ENCODE results near the gene RRAS. TPM values are rescaled to one million over a fixed set of nuclear protein-coding genes. Genes with fewer than 3 reads are reported as not detected.

The RRAS gene
- total RNA-seq, 6 donors from 2014 or later: 81.7 to 160 (median 107) TPM

DNA sequence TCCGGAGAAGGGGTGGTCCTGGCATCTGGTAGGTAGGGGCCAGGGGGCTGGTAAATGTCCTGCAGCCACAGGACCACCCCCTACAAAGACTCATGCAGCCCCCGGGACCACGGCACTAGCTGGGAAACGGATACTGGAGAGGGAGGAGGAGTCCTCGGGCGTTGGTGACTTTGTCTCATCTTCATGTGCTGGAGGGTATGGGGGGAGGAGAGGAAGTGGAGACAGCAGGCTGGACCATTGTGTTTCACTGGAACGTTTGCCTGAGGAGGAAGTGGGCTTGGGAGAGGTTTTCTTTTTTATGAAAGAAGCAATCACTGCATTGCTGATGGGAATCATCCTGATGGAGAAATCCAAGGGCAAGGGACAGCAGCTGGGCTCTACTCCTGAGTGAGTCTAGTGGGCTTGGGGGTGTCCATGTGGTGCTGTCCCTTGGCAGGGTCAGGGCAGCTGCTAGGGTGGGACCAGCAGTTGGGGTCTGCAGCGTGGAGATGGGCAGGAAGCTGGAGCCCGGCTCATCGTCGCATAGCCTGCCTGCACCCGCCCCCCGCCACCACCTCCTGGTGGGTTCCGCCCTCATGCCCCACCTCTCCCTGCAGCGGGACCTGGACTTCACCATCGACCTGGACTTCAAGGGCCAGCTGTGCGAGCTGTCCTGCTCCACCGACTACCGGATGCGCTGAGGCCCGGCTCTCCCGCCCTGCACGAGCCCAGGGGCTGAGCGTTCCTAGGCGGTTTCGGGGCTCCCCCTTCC, 47.8 kb upstream of the RRAS start:
- Histone ChIP-seq H3K4me1 (peaks cover 32 to 53% (median 43%) of the 10 kb centered on the region in 4 donors), H3K36me3 (peaks cover 0 to 44% (median 37%) of the 10 kb centered on the region in 4 donors), H3K27ac (peak overlapping the region; percentile 60 to 80 (median 77)), H3K4me3 (peak overlapping the region in 3 of 4 donors; percentile 44 to 55 (median 51)), H3K27me3 (peaks cover 0 to 12% (median 1%) of the 10 kb centered on the region in 4 donors), H3K9me3 (no peaks in the 10 kb centered on the region)
- TF ChIP-seq POLR2AphosphoS5 (IDR thresholded peaks at IDR 0.05): no peak
- TF ChIP-seq EP300 (IDR thresholded peaks at IDR 0.05): no peak
- TF ChIP-seq, protein P1, sequence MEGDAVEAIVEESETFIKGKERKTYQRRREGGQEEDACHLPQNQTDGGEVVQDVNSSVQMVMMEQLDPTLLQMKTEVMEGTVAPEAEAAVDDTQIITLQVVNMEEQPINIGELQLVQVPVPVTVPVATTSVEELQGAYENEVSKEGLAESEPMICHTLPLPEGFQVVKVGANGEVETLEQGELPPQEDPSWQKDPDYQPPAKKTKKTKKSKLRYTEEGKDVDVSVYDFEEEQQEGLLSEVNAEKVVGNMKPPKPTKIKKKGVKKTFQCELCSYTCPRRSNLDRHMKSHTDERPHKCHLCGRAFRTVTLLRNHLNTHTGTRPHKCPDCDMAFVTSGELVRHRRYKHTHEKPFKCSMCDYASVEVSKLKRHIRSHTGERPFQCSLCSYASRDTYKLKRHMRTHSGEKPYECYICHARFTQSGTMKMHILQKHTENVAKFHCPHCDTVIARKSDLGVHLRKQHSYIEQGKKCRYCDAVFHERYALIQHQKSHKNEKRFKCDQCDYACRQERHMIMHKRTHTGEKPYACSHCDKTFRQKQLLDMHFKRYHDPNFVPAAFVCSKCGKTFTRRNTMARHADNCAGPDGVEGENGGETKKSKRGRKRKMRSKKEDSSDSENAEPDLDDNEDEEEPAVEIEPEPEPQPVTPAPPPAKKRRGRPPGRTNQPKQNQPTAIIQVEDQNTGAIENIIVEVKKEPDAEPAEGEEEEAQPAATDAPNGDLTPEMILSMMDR (IDR thresholded peaks at IDR 0.05): no peak
- TF ChIP-seq POLR2A (IDR thresholded peaks at IDR 0.05): no peak
- DNase-seq (peak in 1 of 2 donors; percentile 69), ATAC-seq (ENCODE audit: low FRiP score in 2 of 2) (no peak)
- 28 to 62% methylated on average over 7 to 17 of the region's 26 CpGs for WGBS, 2 donors

- H3K27me3 ChIP-seq: peaks cover 0 to 12% (median 1%) of the 10 kb centered on the region in 4 donors
- DNase-seq (peak in 1 of 2 donors; percentile 50), ATAC-seq (ENCODE audit: low FRiP score in 2 of 2) (no peak)
- H3K27ac ChIP-seq: peak overlapping the region; percentile 60 to 78 (median 76)
- H3K36me3 ChIP-seq: peaks cover 3 to 50% (median 43%) of the 10 kb centered on the region in 4 donors
- TF ChIP-seq, protein P1 (IDR thresholded peaks at IDR 0.05): no peak
- TF ChIP-seq POLR2A (IDR thresholded peaks at IDR 0.05) (no peak), EP300 (IDR thresholded peaks at IDR 0.05) (no peak), POLR2AphosphoS5 (IDR thresholded peaks at IDR 0.05) (no peak)
- H3K9me3 ChIP-seq: no peaks in the 10 kb centered on the region
- H3K4me1 ChIP-seq: peaks cover 32 to 53% (median 43%) of the 10 kb centered on the region in 4 donors
- 66 to 70% methylated on average over 11 to 12 of the region's 12 CpGs for WGBS, 2 donors
- H3K4me3 ChIP-seq: peak overlapping the region in 3 of 4 donors; percentile 44 to 55 (median 51)
These were observed 47.2 kb upstream of the RRAS start for GRCh38 chr19:49687150-49687549.

DNA sequence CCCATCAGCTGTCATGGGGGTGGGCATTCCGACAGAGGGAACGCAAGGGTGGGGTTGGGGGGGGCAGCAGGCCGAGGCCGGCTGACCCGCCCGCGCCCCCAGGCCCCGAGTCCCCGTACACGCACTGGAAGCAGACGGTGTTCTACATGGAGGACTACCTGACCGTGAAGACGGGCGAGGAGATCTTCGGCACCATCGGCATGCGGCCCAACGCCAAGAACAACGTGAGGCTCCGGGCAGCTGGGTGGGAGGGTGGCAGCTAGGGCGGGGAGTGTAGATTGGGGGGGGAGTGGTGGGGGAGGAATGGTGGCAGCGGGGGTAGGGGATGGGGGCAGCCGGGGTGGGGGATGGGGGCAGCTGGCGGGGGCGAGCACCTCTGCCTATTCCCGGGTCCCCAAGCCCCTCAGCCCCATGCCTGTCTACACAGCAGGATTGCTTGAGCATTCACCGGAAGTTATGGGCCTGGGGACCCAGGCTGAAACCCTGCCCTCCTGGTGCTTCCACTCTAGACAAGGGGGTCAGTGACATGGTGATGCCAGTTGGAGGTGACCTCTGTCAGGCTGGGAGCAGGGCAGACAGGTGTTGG, 46.7 kb upstream of the RRAS start:
- peak in 1 of 2 donors; percentile 73 for DNase-seq
- TF ChIP-seq EP300 (IDR thresholded peaks at IDR 0.05) (no peak), POLR2AphosphoS5 (IDR thresholded peaks at IDR 0.05) (no peak), POLR2A (IDR thresholded peaks at IDR 0.05) (no peak)
- TF ChIP-seq, protein P1 (IDR thresholded peaks at IDR 0.05): no peak
- 73 to 85% methylated on average over 11 to 12 of the region's 27 CpGs for WGBS, 2 donors
- H3K36me3 ChIP-seq: peaks cover 3 to 56% (median 48%) of the 10 kb centered on the region in 4 donors
- H3K27ac ChIP-seq: peak overlapping the region; percentile 60 to 78 (median 76)
- peaks cover 30 to 52% (median 41%) of the 10 kb centered on the region in 4 donors for H3K4me1 ChIP-seq
- peak overlapping the region in 3 of 4 donors; percentile 44 to 55 (median 51) for H3K4me3 ChIP-seq
- H3K9me3 ChIP-seq: no peaks in the 10 kb centered on the region
- peaks cover 0 to 12% (median 1%) of the 10 kb centered on the region in 4 donors for H3K27me3 ChIP-seq
- no peak for ATAC-seq (ENCODE audit: low FRiP score in 2 of 2)

GRCh38 chr19:49685845-49686332, 45.9 kb upstream of the RRAS start:
- Histone ChIP-seq H3K27me3 (peaks cover 0 to 11% (median 1%) of the 10 kb centered on the region in 4 donors), H3K27ac (peak overlapping the region; percentile 60 to 78 (median 76))

More at GRCh38 chr19:49685845-49686332, 45.9 kb upstream of the RRAS start:
- Histone ChIP-seq H3K9me3 (no peaks in the 10 kb centered on the region), H3K36me3 (peaks cover 3 to 62% (median 54%) of the 10 kb centered on the region in 4 donors), H3K4me3 (peak overlapping the region in 3 of 4 donors; percentile 44 to 55 (median 51)), H3K4me1 (peaks cover 25 to 48% (median 41%) of the 10 kb centered on the region in 4 donors)
- WGBS, 2 donors: 74 to 83% methylated on average over 23 of the region's 23 CpGs
- DNase-seq: peak in 1 of 2 donors; percentile 78
- ATAC-seq (ENCODE audit: low FRiP score in 2 of 2): no peak
- TF ChIP-seq POLR2AphosphoS5 (IDR thresholded peaks at IDR 0.05) (no peak), EP300 (IDR thresholded peaks at IDR 0.05) (no peak), POLR2A (IDR thresholded peaks at IDR 0.05) (no peak)
- TF ChIP-seq, protein P1 (IDR thresholded peaks at IDR 0.05): no peak

All from upper lobe of left lung (tissue), 6 donors.